ENCODE results near the gene SAGE1. TPM values are rescaled to one million over a fixed set of nuclear protein-coding genes. Genes with fewer than 3 reads are reported as not detected.

SAGE1 gene
- total RNA-seq, 5 donors from 2014 or later (not counting 1 experiment from before 2014, with no cell fraction given) = not detected

DNA sequence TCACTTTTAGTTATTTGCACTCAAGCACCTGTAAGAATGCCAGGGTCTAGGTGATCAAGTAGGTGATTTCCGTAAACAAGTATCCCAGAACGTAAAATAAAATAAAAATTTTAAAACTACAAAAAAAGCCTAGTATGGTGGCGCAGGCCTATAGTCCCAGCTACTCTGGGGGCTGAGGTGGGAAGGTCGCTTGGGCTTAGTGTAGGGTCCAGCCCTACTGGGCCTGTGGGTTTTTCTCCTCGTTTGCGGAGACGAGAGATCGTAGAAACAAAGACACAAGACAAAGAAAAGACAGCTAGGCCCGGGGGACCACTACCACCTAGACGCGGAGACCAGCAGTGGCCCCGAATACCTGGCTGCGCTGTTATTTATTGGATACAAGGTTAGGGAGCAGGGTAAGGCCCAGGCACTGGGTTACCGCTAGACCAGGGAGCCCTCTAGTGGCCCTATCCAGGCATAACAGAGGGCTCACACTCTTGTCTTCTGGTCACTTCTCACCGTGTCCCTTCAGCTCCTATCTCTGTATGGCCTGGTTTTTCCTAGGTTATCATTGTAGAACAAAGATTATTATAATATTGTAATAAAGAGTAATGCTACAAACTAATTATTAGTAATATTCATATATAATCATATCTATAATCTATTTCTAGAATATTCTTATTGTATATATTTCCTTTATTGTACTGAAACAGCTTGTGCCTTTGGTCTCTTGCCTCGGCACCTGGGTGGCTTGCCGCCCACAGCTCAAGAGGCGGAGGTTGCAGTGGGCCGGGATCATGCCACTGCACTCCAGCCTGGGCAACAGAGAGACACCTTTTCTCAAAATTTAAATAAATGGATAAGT is 38.4 kb downstream of the SAGE1 start:
- Mint-ChIP-seq H3K4me3 (no peak overlapping the region), H3K9me3 (no peaks in the 10 kb centered on the region), H3K27me3 (peaks cover 2 to 16% of the 10 kb centered on the region in 2 donors), H3K27ac (no peak overlapping the region), H3K4me1 (no peaks in the 10 kb centered on the region), H3K36me3 (no peaks in the 10 kb centered on the region)
- Histone ChIP-seq H3K4me1 (ENCODE audit: control insufficient read depth in 1 of 2, extremely low read depth in 1 of 2, insufficient read depth in 2 of 2, low read length in 2 of 2) (no peaks in the 10 kb centered on the region), H3K4me3 (ENCODE audit: control insufficient read depth in 1 of 2, extremely low read depth in 1 of 2, low read length in 1 of 2) (no peak overlapping the region), H3K27ac (ENCODE audit: low read length) (no peak overlapping the region), H3K27me3 (replicated peaks in 1 of 2; ENCODE audit: control insufficient read depth in 2 of 2, extremely low read depth in 1 of 2, insufficient read depth in 2 of 2, low read length in 1 of 2) (peaks cover 0 to 2% of the 10 kb centered on the region in 2 experiments), H3K36me3 (ENCODE audit: control insufficient read depth in 2 of 2, extremely low read depth in 1 of 2, insufficient read depth in 1 of 2, low read length in 1 of 2) (no peaks in the 10 kb centered on the region), H3K9me3 (no peaks in the 10 kb centered on the region)
- ATAC-seq (replicated peaks in 1 of 4) = peak in 2 of 4 experiments; percentile 42 to 52
- ChIA-PET CTCF (interaction anchor here (0.6 to 1.6 kb wide), 4 partner anchors 12 to 430 kb away, joined by 3 read pairs; no protein-coding TSS in a partner anchor), POLR2A (no interaction called here)
- peak in 27 of 35 experiments; percentile 1 to 44 (median 17) for DNase-seq
- no CpG with 5 or more reads among the region's 19 CpGs for WGBS (ENCODE audit: insufficient coverage)

DNA sequence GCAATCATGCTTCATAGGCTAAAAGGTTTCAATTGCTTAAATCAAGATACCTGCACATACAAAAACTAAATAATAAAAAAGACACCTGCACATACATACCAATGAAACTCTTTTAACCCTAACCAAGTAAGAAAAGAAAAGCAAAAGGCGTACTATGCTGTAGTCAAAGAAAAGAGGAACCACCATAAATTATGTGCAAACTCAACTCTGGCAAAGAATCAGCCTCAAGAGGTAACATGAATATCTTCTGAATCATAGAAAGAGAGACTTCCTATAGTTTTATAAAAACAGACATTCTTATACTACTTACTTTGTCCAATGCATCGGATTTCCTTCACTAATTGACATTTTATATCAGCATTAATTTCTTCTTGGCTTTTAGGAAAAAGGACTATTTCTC is 51.0 kb downstream of the SAGE1 start:
- no peak overlapping the region for H3K4me3 ChIP-seq (ENCODE audit: control insufficient read depth in 1 of 2, extremely low read depth in 1 of 2, low read length in 1 of 2)
- no peak overlapping the region for H3K27ac ChIP-seq (ENCODE audit: low read length)
- CTCF ChIA-PET = no interaction called here
- H3K4me1 ChIP-seq (ENCODE audit: control insufficient read depth in 1 of 2, extremely low read depth in 1 of 2, insufficient read depth in 2 of 2, low read length in 2 of 2) = no peaks in the 10 kb centered on the region
- H3K4me3 Mint-ChIP-seq = no peak overlapping the region
- no peaks in the 10 kb centered on the region for H3K27me3 ChIP-seq (replicated peaks in 1 of 2; ENCODE audit: control insufficient read depth in 2 of 2, extremely low read depth in 1 of 2, insufficient read depth in 2 of 2, low read length in 1 of 2)
- WGBS (ENCODE audit: insufficient coverage) = no CpG with 5 or more reads among the region's 2 CpGs
- no peaks in the 10 kb centered on the region for H3K4me1 Mint-ChIP-seq
- no peak for ATAC-seq (replicated peaks in 1 of 4)
- peaks cover 0 to 20% of the 10 kb centered on the region in 2 donors for H3K27me3 Mint-ChIP-seq
- H3K36me3 Mint-ChIP-seq = peaks cover 16% of the 10 kb centered on the region
- POLR2A ChIA-PET = no interaction called here
- no peak for DNase-seq
- H3K27ac Mint-ChIP-seq = no peak overlapping the region
- H3K9me3 ChIP-seq = no peaks in the 10 kb centered on the region
- H3K36me3 ChIP-seq (ENCODE audit: control insufficient read depth in 2 of 2, extremely low read depth in 1 of 2, insufficient read depth in 1 of 2, low read length in 1 of 2) = no peaks in the 10 kb centered on the region
- peaks cover 0 to 3% (median 0%) of the 10 kb centered on the region in 3 donors for H3K9me3 Mint-ChIP-seq

DNA sequence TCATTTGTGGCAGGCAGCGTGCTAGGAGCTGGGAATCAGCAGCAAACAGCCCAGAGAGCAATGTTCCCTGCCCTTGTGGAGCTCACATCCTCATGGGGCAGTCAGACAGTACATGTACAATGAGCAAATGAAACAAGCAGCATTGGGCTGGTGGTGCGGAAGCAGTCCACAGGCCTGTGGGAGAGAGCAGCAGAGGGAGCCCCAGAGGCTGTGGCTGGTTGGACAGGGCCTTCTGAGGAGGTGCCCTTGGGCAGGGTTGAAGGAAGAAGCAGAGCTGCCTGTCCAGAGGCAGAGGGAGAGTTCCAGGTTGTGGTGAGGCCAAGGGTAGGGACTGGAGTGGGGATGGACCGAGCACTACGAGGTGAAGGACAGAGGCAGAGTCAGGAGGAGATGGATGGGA is 57.8 kb downstream of the SAGE1 start:
- DNase-seq (no peak), ATAC-seq (replicated peaks in 1 of 4) (no peak)
- Histone ChIP-seq H3K4me1 (ENCODE audit: control insufficient read depth in 1 of 2, extremely low read depth in 1 of 2, insufficient read depth in 2 of 2, low read length in 2 of 2) (no peaks in the 10 kb centered on the region), H3K4me3 (ENCODE audit: control insufficient read depth in 1 of 2, extremely low read depth in 1 of 2, low read length in 1 of 2) (no peak overlapping the region), H3K9me3 (no peaks in the 10 kb centered on the region), H3K36me3 (ENCODE audit: control insufficient read depth in 2 of 2, extremely low read depth in 1 of 2, insufficient read depth in 1 of 2, low read length in 1 of 2) (no peaks in the 10 kb centered on the region), H3K27me3 (replicated peaks in 1 of 2; ENCODE audit: control insufficient read depth in 2 of 2, extremely low read depth in 1 of 2, insufficient read depth in 2 of 2, low read length in 1 of 2) (no peaks in the 10 kb centered on the region), H3K27ac (ENCODE audit: low read length) (no peak overlapping the region)
- H3K4me1 Mint-ChIP-seq = no peaks in the 10 kb centered on the region
- H3K4me3 Mint-ChIP-seq = no peak overlapping the region
- POLR2A ChIA-PET = no interaction called here
- H3K27ac Mint-ChIP-seq = no peak overlapping the region
- H3K27me3 Mint-ChIP-seq = peaks cover 0 to 13% of the 10 kb centered on the region in 2 donors
- H3K36me3 Mint-ChIP-seq = peaks cover 4% of the 10 kb centered on the region
- H3K9me3 Mint-ChIP-seq = no peaks in the 10 kb centered on the region
- 92% methylated on average over 3 of the region's 4 CpGs for WGBS (ENCODE audit: insufficient coverage)
- CTCF ChIA-PET = no interaction called here

Other genes with a start within 250 kb of the SAGE1 start
- gene CT45A1, start 180.1 kb upstream of the SAGE1 start, total RNA-seq = not detected
- not detected for gene CT45A3, start 125.5 kb upstream of the SAGE1 start, total RNA-seq
- gene CT45A5, start 108.2 kb upstream of the SAGE1 start, total RNA-seq = not detected
- gene CT45A6, start 90.9 kb upstream of the SAGE1 start, total RNA-seq = not detected
- gene CT45A2, start 73.7 kb upstream of the SAGE1 start, total RNA-seq = not detected
- gene CT45A7, start 56.4 kb upstream of the SAGE1 start, total RNA-seq = not detected
- not detected for gene CT45A8, start 39.2 kb upstream of the SAGE1 start, total RNA-seq
- gene CT45A9, start 21.9 kb upstream of the SAGE1 start, total RNA-seq = not detected
- gene CT45A10, start 272 bp upstream of the SAGE1 start, total RNA-seq = not detected
- 10 to 100 TPM; 21.1 to 27.7 (median 23.5) TPM for gene MMGT1, start 80.3 kb downstream of the SAGE1 start, total RNA-seq
- gene SLC9A6, start 91.7 kb downstream of the SAGE1 start, total RNA-seq = 10 to 100 TPM; 15.5 to 23.9 (median 17.3) TPM

All from T-cell (primary cell).